Activated CD4-positive, alpha-beta T cell treated with anti-CD3 and anti-CD28 coated beads, Interleukin-2, amount 50 U/mL, for 24 hours (primary cell): ENCODE measurements around the gene DMRT2.

Experiments
- DNase-seq, 2 donors: peaks; one replicate each; pipeline ENCODE4 v3.0.0-alpha.2; 2020; ENCODE audit warnings: low read depth in 1 of 2, low spot score in 1 of 2

Gene DMRT2

GRCh38 chr9:1050125-1050895 is at the start of gene DMRT2:
Gene DMRT2, plus strand, starts transcription at chr9:1050357. Its CDS starts 1,257 bp downstream, at chr9:1051614.
- DNase-seq: no peak

DNA sequence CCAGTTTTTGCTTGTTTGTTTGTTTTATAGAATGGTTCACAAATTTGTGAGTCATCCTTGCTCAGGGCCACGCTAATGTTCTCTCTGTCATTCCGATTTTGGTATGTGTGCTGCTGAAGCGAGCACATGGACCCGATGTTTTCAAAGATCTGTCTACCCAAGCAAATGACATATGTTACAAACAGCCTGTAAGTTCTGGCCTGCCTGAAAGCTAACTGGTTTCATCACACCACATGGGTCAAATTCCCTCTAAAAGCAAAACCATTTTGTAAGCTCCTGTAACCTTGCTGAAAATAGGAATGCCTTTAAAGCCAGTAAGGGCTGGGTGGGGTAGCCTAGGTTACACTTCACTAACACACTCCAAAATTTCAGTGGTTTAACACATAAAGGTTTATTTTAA is 48.3 kb upstream of the DMRT2 start:
- DNase-seq: no peak

- no peak for DNase-seq
These were observed 47.5 kb upstream of the DMRT2 start for GRCh38 chr9:1002678-1003077.

- no peak for DNase-seq
These were observed 45.0 kb upstream of the DMRT2 start for GRCh38 chr9:1005043-1005667.

DNA sequence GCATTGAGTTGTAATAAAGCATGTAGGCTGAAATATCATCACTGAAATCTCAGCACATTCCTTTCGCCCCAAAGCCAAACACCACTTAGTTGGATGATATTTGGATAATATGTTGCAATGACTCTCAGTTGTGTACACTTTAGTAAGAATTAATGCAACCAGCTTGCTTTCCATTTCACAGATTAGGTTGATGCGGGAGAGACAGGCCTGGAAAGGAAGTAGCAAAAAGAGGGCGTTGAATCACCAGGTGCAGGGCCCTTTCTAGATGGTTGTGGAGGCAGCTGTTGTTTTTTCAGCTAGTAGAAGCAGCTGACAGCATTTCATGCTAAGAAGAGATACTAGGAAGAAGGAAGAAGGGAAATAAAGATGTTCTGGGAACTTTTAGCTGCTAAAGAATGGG is 42.8 kb upstream of the DMRT2 start:
- no peak for DNase-seq

- no peak for DNase-seq
These were observed 41.9 kb upstream of the DMRT2 start for GRCh38 chr9:1008216-1008615.

DNA sequence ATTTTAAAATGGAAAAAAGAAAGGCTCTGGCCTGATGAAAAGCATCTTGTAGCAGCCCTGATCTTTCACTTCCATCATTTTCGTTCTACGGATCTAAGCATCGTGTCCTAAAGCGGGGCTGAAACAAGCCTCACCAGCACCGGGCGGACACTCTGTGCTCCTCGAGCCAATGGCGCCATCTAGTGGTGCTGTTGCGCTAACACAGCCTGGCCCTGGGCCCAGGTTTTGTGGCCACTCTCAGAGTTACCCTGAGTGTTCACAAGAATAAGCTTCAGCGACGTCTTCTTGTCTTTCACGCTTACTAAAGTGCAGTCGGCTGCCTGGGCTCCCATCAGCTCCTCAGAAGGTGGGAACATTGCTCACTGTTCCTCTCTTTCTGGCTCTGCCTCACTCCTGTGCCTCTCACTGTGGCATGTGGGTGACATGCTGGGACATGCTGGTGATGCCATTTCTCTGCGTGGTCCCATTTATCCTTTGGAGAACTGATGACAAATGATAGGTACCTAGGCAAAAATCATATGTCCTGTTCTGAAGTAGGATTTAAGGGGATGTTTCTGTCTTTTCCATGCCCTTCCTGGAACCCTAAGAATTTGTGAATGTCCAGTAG is 41.0 kb upstream of the DMRT2 start:
- peak; percentile 66 to 72 for DNase-seq

- no peak for DNase-seq
These were observed 37.1 kb upstream of the DMRT2 start for GRCh38 chr9:1013021-1013420.

DNA sequence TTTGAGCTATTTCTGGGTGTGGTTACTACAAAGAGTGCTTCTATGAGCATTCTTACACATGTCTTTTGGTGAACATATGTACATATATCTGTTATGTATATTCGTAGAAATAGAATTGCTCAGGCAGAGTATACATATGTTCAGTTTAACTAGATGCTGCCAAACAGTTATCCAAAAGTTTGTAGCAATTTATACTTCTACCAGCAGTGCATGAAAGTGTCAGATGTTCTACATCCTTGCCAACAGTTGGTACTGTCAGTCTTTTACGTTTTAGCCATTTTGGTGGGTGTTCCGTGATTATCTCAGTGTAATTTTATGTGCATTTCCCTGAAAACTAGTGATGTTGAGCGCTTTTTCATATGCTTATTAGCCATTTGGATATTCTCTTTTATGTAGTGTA is 35.9 kb upstream of the DMRT2 start:
- no peak for DNase-seq

GRCh38 chr9:1014640-1015039 is 35.5 kb upstream of the DMRT2 start:
- no peak for DNase-seq

DNA sequence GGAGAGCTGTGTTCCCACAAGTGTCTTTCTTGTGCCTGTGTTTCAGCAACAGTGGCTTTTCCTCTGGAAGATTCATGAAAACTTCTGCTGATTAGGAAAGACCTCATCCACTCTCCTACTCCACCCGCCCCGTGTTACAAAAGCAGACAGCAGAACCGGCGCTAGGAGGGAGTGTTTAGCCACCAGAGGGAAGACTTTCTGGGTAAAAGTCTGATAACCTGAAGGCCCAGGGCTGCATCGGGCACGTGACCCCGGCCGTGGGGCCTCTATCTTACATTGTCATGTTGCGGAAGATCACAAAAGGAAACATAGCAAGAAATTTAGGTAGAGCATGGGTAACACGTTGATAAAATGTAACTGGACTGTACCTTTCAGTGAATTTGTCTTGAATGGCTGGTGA is 32.0 kb upstream of the DMRT2 start:
- no peak for DNase-seq

DNA sequence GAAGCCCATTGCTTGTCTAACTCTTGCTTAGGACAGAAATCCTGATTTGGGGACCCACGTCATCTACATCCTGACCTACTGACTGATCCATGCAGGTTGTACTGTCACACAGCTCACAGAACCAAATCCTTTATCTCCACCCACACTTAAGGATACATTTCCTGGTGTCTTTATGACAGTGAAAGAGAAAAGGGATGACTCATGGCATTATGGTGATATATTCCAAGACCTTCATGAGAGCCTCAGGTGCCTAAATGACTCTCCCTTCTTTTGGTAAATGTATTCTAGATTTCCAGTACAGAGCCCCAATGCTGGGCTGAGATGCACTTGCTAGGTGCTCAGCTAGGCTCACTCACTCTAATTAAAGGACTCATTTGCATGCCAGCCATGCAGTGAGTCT is 26.0 kb upstream of the DMRT2 start:
- no peak for DNase-seq

GRCh38 chr9:1025131-1025530 is 25.0 kb upstream of the DMRT2 start:
- no peak for DNase-seq

DNA sequence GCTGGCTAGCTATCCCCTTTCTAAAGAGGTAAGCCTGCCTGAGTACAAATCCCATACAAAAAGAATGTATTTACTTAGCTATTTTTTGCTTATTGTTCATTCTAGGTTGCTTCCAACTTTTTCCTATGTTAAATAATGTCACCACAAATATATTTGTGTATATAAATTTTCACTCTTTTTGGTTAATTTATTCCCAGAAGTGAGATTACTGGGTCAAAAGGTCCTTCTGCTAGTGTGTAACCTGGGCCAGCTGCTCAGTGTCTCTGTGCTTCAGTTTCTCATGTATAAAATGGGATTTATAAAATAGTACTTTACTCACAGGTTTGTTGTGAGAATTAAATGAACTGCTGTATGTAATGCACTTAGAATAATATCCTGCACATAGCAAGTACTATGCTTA is 23.9 kb upstream of the DMRT2 start:
- DNase-seq: no peak

DNA sequence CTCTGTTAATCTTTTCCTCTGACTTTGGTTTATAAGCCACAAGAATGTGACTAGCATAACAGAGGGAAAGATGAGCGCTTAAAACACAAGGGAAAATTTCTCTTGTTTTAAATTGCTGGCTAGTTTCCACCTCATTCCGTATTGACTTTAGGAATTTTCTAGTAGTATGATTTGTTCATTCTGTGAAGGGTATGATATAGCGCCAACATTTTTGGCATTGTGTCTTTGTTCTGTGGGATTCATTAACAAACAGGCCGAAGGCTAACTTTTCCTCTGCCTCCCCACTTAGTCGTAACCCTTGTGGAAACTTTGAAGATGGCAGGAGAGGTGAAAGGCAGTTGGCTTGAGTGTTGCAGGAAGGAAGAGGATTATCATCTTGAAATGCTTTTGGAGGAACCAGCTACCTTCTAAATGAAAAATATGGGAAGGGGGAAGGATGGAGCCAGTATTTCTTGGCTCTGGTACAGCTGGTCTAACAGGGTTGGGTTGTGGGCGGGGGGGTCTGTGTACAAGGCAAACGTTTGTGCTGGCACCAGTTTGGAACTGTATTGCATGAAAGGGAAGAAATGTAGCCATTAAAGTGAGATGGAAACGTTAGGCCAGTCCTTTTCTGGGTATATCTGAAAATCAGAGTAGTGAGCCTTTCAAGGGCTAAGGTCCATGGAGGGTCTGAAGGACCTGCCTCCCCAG is 21.5 kb upstream of the DMRT2 start:
- DNase-seq: no peak

- DNase-seq: no peak
These were observed 18.1 kb upstream of the DMRT2 start for GRCh38 chr9:1031951-1032601.

DNA sequence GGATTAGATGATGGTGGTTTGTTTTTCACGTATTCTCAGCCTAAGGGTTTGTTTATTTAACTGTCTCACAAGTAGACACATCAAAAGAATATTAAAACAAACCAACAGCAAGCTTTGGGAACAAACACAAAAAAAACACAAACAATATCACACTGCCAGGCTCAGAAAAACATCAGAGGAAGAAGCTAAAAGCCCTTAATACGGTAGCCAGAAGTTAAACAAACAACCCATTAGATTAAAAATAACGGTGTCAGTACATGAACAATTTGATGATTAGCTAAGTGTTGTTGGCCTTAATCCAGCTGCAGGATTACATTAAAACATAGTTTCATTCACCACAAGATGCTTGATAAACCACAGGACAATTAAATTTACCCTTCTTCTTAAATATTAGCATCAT is 15.9 kb upstream of the DMRT2 start:
- DNase-seq: no peak

- no peak for DNase-seq
These were observed 10.6 kb upstream of the DMRT2 start for GRCh38 chr9:1039589-1039988.

DNA sequence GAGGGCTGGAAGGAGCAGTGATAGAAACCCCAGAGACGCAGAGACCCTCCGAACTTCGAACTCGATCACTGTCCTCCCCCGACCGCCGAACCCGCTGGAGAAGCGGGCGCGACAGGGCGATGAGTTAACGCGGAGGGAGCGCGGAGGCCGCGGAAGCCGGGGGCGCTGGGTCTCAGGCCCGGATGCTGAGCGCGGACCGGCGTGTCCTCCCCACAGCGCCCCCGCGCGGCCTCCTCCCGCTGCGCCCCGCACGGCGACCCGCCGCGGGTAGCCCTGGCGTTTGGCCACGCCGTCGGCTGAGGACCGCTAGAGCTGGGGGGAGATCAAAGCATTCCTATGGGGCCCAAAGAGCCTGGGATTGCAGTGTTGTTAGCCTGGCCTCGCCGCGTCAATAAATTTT is 7.7 kb upstream of the DMRT2 start:
- no peak for DNase-seq

- no peak for DNase-seq
These were observed 5.5 kb upstream of the DMRT2 start for GRCh38 chr9:1044643-1045042.
